Measurements from ENCODE around the gene VPS11.

The VPS11 gene

DNA sequence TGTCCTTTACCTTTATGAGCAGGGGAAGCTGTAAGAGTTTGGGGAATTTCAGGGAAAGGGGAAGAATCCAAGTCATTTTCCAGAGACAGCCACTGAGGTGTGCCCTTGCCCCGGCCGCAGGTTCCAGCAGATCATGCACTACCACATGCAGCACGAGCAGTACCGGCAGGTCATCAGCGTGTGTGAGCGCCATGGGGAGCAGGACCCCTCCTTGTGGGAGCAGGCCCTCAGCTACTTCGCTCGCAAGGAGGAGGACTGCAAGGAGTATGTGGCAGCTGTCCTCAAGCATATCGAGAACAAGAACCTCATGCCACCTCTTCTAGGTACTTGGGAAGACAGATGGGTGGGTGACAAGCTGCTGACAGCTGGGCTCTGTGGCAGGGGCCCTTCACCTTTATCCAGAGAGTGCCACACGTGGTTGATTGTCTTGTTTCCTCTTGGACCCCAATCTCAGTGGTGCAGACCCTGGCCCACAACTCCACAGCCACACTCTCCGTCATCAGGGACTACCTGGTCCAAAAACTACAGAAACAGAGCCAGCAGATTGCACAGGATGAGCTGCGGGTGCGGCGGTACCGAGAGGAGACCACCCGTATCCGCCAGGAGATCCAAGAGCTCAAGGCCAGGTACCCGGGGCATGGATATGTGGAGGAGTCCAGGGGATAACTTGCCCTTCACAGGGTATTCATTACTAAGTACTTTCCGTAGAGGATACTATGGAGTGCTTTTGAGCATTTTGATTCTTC is 11.2 kb downstream of the VPS11 start:
- no peak for DNase-seq (ENCODE audit: extremely low spot score)
- CTCF ChIA-PET, result interaction anchor here (0.8 to 1.5 kb wide), 5 partner anchors 11 to 30 kb away, joined by 3 to 4 read pairs (median 3); partner anchors contain the start of gene VPS11
- TF ChIP-seq, protein P1, sequence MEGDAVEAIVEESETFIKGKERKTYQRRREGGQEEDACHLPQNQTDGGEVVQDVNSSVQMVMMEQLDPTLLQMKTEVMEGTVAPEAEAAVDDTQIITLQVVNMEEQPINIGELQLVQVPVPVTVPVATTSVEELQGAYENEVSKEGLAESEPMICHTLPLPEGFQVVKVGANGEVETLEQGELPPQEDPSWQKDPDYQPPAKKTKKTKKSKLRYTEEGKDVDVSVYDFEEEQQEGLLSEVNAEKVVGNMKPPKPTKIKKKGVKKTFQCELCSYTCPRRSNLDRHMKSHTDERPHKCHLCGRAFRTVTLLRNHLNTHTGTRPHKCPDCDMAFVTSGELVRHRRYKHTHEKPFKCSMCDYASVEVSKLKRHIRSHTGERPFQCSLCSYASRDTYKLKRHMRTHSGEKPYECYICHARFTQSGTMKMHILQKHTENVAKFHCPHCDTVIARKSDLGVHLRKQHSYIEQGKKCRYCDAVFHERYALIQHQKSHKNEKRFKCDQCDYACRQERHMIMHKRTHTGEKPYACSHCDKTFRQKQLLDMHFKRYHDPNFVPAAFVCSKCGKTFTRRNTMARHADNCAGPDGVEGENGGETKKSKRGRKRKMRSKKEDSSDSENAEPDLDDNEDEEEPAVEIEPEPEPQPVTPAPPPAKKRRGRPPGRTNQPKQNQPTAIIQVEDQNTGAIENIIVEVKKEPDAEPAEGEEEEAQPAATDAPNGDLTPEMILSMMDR (IDR thresholded peaks at IDR 0.05; ENCODE audit: control extremely low read depth, extremely low read depth, low read depth, missing control alignments), result no peak
- POLR2A ChIA-PET, result interaction anchor here (1.0 to 2.4 kb wide), 2 partner anchors 11 to 15 kb away, joined by 3 to 9 read pairs; partner anchors contain the start of gene VPS11

GRCh38 chr11:119081682-119082260 is 14.2 kb downstream of the VPS11 start:
- CTCF ChIA-PET, result interaction anchor here (0.9 to 2.0 kb wide), 4 partner anchors 10 to 25 kb away, joined by 3 to 5 read pairs (median 4); partner anchors contain the start of gene VPS11
- TF ChIP-seq, protein P1 (IDR thresholded peaks at IDR 0.05; ENCODE audit: control extremely low read depth, extremely low read depth, low read depth, missing control alignments), result no peak
- POLR2A ChIA-PET, result interaction anchor here (1.0 to 5.5 kb wide), 2 partner anchors 13 to 14 kb away, joined by 4 to 76 read pairs; partner anchors contain the start of gene VPS11
- DNase-seq (ENCODE audit: extremely low spot score), result no peak

DNA sequence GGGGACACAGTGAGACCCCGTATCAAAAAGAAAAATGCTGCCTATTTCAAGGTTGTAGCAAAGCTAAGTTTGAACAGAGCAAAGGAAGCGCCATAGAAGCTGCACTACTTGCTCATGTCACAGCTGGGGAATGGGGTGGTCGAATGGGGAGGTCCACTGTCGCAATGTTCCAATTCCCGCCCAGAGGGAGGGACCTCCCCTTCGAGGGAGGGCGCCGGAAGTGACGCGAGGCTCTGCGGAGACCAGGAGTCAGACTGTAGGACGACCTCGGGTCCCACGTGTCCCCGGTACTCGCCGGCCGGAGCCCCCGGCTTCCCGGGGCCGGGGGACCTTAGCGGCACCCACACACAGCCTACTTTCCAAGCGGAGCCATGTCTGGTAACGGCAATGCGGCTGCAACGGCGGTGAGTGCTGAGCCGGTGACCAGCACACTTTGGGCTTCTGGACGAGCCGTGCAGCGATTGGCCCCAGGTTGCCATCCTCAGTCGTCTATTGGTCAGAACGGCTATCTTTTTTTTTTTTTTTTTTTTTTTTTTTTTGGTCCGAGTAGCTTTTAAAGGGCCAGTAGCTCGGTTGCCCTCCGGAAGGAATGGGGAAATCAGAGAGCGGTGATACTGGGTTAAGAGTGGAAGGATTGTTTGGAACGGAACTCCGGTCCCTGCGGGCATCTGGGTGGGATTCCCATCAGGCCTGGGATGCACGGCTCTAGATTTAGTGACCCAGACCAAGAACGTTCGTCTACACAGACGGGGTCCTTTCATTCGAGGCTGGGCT is 17.2 kb downstream of the VPS11 start, which contains the start of gene HMBS:
Gene HMBS (plus strand): TSS at position 219 of the 774 bp plus-strand sequence. CDS start 153 bp downstream, at position 372.
- POLR2A ChIA-PET, result interaction anchor here (0.6 to 5.5 kb wide), 14 partner anchors 8 to 1524 kb away, joined by 3 to 76 read pairs (median 8); partner anchors contain the start of genes HINFP, HYOU1 and VPS11
- CTCF ChIA-PET, result interaction anchor here (0.8 to 1.3 kb wide), 5 partner anchors 10 to 121 kb away, joined by 3 to 7 read pairs (median 4); partner anchors contain the start of genes CBL and DPAGT1
- TF ChIP-seq, protein P1 (IDR thresholded peaks at IDR 0.05; ENCODE audit: control extremely low read depth, extremely low read depth, low read depth, missing control alignments), result no peak
- DNase-seq (ENCODE audit: extremely low spot score), result peak; percentile 92

DNA sequence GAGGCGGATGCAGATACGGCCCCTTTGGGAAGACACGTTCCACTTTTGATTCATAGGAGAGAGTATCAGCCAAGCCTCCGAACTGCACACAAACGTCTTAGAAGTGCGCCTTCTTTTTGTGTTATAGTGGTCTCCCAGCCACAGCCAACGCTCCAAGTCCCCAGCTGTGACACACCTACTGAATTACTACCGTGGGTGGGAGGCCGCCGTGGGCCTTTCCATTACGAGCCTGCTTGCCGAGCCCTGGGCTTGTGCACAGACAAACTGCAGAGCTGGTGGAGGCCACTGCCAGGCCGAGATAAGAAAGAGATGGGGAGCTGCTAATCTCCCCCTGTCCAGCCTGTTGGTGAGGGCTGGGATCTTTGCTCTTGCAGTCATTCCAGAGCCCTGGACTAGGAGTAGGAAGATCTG is 17.8 kb downstream of the VPS11 start:
- CTCF ChIA-PET, result interaction anchor here (0.8 to 1.6 kb wide), 5 partner anchors 9 to 18 kb away, joined by 3 to 7 read pairs (median 4); partner anchors contain the start of genes DPAGT1 and VPS11
- peak; percentile 34 for DNase-seq (ENCODE audit: extremely low spot score)
- TF ChIP-seq, protein P1 (IDR thresholded peaks at IDR 0.05; ENCODE audit: control extremely low read depth, extremely low read depth, low read depth, missing control alignments), result no peak
- POLR2A ChIA-PET, result interaction anchor here (0.6 to 5.5 kb wide), 14 partner anchors 7 to 1758 kb away, joined by 3 to 76 read pairs (median 8); partner anchors contain the start of genes HINFP, HYOU1 and VPS11

DNA sequence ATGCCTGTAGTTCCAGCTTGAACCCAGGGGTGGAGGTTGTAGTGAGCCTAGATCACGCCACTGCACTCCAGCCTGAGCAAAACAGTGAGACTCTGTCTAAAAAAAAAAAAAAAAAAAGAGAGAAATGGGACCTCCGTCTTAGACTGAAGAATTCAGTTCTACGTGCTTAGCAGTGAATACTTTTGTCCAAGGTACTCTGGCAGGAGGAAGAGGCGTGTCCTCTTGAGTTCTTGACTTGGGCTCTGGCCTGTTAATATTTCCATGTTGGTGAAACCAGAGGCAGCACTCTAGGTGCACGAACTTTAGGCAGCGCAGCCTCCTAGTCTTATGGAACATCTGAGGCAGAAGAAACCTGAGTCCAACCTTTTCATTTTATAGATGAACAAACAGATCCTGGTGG is 19.5 kb downstream of the VPS11 start:
- ChIA-PET POLR2A (no interaction called here), CTCF (interaction anchor here (1.0 to 1.6 kb wide), 4 partner anchors 8 to 39 kb away, joined by 3 to 5 read pairs (median 4); a partner anchor contains a TSS)
- TF ChIP-seq, protein P1 (IDR thresholded peaks at IDR 0.05; ENCODE audit: control extremely low read depth, extremely low read depth, low read depth, missing control alignments), result no peak
- no peak for DNase-seq (ENCODE audit: extremely low spot score)

All from GM10248 (cell line).